Activated effector memory CD4-positive, alpha-beta T cell treated with Interleukin-2 at 50 U/mL for 16 hours (primary cell): ENCODE data around the gene ENPP6.
A peak's percentile ranks its signal among the peaks of the same experiment; 100 is the strongest.

Source experiments
- DNase-seq: peaks from one replicate; pipeline ENCODE4 v3.0.0-alpha.2; 2020

Gene ENPP6

DNA sequence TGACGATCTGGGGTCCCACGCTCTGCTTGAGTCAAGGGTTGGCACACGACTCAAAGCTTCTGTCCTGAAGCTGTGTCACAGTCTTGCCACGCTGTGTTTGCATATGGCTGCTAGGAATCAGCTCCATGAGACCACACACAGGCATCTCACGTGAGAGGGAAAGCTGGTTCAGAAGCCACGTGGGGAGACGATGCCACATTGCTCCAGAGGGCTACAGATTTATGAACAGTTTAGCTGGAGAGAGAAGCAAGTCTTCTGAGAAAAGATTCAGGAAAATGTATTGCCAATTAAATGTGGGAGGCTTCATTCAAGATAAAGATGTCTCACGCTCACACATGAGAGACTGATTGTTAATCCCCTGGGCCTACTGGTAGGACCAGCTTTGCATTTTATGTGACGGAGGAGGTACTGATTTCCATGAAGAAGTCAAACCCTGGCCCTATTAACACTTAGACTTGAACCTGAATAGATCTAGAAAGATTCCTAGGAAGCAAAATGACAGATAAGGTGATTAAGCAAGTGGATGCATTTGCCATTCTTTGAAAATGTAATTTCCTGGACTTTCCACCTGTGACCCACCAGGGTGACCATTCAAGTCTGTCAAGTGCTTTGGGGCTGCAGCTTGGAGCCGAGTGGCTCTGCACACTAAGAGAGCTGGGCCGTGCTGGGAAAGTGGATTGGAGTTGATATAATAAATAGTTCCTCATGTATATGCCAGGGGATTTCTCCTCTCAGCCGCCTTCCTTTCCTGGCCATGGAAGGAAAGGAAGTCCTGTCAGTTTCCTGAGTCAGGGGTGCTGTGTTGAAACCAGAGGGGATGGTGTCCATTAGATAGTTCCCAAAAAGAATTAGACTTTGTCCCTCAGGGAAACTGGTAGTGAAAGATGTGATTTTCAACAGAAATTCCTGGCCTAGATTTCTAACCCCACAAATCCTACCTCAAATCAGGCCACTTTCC is 29.0 kb downstream of the ENPP6 start:
- no peak for DNase-seq

DNA sequence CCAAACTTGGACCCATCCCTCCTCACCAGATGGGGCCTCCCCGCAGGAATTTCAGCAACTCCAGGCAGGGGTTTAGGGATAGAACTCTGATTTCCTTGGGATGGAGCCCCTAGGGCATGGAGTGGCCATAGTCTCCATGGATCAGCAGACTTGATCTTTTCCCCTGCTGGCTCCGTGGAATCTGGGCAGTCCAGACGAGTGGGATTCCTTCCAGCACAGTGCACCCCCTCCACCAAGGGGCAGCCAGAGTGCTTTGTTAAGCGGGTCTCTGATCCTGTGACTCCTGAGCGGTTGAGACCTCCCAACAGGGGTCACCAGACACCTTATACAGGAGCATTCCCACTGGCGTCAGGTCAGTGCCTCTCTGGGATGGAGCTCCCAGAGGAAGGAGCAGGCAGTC is 40.4 kb downstream of the ENPP6 start:
- DNase-seq = no peak

- no peak for DNase-seq
Observed at GRCh38 chr4:184174571-184175488, 42.8 kb downstream of the ENPP6 start.

DNA sequence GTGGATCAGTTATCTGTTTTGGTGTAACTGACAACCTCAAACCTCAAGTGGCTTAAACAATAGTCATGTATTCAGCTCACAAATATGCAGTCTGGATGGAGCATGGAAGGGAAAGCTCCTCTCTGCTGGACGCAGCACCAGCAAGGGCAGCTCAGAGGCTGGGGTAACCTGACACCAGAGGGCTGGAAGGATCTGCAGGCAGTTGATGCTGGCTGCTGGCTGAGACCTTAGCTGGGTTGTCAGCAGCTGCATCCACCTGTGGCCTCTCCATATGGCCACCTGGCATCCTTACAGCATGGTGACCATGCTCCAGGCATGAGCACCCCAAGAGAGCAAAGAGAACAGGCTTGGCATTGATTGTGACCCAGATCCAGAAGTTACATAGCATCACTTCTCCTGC is 46.7 kb downstream of the ENPP6 start:
- DNase-seq = no peak

DNA sequence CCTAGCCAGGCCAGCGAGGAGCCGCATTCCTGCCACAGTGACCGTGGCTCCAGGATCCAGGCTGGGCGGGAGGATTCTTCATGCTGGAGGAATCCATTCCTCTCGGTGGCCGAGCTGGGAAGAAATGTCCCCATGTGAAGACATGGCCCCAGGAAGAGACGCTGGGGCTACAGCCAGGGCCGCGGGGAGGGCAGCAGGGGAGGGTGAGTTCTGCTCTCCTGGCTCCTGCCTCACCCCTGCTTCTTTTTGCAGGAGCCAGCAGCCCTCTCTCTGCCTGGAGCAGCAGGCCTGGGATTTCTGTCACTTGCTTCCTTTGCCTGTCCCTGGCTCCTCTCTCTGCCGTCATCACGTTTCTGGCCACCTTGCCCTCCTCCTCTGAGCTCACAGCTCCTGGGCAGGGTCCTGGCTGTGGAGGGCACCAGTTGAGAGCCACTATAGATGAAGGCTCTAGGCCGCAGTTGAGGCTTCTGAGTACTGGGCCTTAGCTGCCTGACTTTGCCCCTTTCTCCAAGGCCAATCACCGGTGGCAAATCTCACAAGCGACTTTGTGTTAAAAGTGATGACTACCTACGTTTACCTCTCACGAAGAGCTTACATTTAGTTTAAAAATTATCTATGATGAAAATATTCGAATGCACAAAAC is 48.3 kb downstream of the ENPP6 start:
- no peak for DNase-seq

- peak; percentile 25 for DNase-seq
Observed at GRCh38 chr4:184168406-184169019, 49.2 kb downstream of the ENPP6 start.

- DNase-seq = no peak
Observed at GRCh38 chr4:184167576-184167975, 50.1 kb downstream of the ENPP6 start.

DNA sequence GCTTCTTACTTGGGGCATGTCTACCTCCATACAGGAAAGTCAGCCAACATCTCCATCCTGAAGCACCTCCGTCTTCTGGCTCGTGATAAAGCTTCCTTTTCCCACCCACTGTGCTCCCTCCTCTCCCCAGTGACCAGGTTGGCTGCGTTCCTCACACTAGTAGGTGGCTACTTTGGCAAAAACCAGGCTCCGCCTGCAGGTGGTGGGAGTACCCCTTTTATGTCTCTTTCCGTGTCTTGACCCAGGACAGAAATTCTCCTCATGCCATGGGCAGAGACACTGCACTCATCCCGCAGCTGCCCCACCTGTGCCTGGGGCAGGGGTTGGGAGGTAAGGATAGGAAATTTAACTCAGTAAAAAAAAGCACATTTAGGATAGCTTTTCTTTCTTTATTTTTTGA is 50.9 kb downstream of the ENPP6 start:
- no peak for DNase-seq

DNA sequence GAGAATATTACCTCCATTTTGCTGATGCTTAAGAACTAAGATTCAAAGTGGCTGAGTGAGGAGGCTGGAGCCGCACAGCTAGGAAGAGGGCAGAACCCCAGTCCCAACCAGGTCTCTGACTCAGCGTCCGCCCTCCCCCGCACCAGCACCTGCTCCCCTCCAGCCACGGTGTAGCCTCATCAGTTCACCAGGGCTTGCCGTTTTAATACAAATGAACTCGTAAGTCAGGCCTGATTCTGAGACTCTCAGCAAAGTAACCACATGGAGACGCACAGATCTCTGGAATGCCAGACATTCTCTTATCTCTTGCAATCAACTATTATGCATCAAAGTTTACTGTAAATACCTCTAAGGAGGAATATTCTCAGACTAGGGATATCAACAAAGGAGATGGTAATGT is 52.4 kb downstream of the ENPP6 start:
- no peak for DNase-seq

GRCh38 chr4:184163813-184164212 is 53.9 kb downstream of the ENPP6 start:
- DNase-seq = no peak

- no peak for DNase-seq
Observed at GRCh38 chr4:184162596-184162995, 55.1 kb downstream of the ENPP6 start.

- no peak for DNase-seq
Observed at GRCh38 chr4:184157322-184157721, 60.4 kb downstream of the ENPP6 start.

GRCh38 chr4:184156163-184156920 is 61.3 kb downstream of the ENPP6 start:
- DNase-seq = no peak

DNA sequence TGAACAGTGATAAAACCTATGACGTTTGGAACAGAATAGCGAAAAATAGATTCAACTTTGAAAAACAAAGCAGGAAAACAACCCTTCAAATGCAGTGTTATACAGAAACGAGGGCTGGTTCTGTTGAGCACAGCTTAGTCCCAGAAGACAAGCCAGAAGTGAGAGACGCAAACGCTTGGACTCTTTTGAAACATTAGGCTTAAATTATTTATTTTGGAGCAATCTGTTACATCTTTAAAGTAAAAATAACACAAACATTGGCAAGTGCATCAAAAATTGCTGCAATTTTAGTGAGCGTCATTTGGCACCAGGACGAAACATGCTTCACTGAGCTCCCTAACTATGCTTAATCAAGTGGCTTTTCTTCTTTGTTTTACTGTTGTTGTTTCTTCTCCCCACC is 63.5 kb downstream of the ENPP6 start:
- DNase-seq = no peak

DNA sequence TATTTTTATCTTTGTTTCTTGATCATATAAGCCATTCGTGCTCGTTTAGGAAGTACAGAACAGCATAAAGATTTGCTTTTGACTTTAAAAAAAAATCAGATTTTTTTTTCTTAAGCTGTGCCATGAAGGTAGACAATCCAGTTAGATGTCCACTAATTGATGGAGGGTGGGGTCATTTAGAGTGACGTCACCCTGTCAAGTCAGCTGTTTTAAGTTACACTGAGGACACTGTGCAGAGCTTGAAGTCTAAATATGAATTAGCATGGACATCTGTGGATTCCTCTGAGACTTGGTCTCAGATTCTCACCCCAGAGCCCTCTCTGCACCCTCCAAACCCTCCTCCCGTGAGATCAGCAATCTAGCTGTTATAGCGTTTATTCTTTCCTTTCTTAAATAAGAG is 63.9 kb downstream of the ENPP6 start:
- no peak for DNase-seq

GRCh38 chr4:184151988-184152485 is 65.6 kb downstream of the ENPP6 start:
- no peak for DNase-seq

- no peak for DNase-seq
Observed at GRCh38 chr4:184150102-184150839, 67.4 kb downstream of the ENPP6 start.

DNA sequence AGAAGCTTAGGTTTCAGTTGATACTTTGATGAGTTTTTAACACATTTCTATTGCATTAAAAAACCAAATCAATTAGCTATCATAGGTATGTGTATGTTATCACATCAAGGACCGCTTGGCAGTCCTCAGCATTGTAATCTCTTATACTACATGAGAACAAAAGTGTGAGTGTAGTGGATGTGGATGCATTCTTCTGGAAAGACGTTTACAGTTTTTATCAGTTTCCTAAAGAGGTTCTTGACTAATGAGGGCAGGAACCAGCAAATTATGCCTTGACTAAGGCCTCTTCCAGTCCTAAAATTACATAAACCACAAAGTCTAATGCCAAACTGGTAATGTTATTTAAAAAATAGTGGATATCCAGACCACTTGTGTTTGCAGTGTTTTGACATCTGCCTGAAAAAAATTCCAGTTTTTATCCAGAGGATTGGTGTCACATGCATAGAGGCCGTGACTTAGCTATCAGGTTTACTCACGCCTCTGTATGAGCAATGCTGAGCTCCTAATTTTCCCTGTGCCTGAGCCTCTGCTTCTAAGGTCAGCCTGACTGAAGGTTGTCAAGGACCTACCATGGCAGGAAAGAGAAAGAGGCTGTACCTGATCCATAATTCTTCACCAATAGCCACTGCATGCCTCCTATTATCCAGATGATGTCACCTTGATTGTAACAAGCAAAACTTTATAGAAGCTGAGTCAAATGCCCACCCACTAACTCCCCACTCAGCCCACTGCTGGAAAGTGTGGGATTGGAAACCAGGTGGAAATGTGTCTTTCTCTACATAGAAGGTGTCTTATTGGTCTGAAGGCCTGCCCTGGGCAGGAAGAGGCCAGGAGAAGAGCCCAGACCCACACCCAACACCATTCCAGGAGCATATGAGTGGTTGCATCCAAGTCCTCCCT is 68.7 kb downstream of the ENPP6 start:
- no peak for DNase-seq

DNA sequence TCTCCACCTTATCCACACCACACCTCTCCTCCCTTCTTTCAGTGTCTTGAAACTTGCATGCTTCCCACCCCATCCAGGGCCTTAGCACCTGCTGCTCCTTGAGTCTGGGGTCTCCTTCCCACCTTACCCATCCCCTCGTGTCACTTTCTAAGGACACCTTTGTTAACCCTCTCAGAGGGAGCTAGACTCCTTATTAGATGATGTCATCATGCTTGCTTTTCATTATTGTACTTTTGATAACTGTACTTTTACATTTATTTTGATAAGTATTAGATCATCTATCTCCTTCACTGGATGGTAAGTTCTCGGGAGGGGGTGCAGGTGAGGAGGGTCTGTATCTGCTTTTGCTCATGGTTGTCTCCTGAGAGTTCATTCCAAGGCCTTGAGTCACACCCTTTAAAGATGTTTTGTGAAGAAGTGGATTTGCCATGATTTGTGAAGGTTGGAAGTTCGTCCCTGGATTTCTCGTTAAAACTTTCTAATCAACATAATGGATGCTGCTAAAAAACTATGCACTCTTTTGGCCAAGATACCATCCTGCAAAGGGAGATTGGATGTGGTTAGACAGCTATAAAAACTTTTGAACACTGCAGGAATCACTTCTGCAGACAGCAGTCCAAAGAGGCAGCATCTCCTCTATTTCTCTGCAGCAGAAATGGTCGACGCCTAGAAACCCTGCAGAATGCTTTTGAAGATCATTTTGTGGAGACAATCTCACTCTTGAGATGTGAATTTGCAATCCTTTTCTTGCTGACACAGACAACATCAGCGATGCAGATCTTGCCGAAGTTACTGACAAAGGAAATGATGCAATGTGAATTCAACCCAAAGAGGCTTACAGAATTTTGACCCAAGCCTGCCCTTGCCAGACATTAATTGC is 69.6 kb downstream of the ENPP6 start:
- no peak for DNase-seq
